ENCODE data around the gene AARS1.
A peak's percentile ranks its signal among the peaks of the same experiment; 100 is the strongest.
"Not testable (repeated sequence)": the region's sequence is repeated elsewhere in the genome, so short reads cannot be mapped to it uniquely, and the experiment has no call there.

Gene AARS1

GRCh38 chr16:70289229-70290094 is at the start of gene AARS1:
TSS of gene AARS1 (minus strand) at chr16:70289506. CDS start at chr16:70282763, 6,743 bp downstream.
- DNase-seq: peak; percentile 91

- no peak for DNase-seq
Measured at GRCh38 chr16:70337814-70338213, 48.5 kb upstream of the AARS1 start.

GRCh38 chr16:70332728-70333127 is 43.4 kb upstream of the AARS1 start:
- not testable (repeated sequence) for DNase-seq

- no peak for DNase-seq
Measured at GRCh38 chr16:70331588-70332358, 42.5 kb upstream of the AARS1 start.

GRCh38 chr16:70331091-70331490 is 41.8 kb upstream of the AARS1 start:
- DNase-seq: no peak

GRCh38 chr16:70324998-70325747 is 35.9 kb upstream of the AARS1 start:
- DNase-seq: no peak

GRCh38 chr16:70320121-70320520 is 30.8 kb upstream of the AARS1 start:
- DNase-seq: no peak

GRCh38 chr16:70307726-70308125 is 18.4 kb upstream of the AARS1 start:
- not testable (repeated sequence) for DNase-seq

- no peak for DNase-seq
Measured at GRCh38 chr16:70306880-70307279, 17.6 kb upstream of the AARS1 start.

- DNase-seq: no peak
Measured at GRCh38 chr16:70304892-70305448, 15.7 kb upstream of the AARS1 start.

GRCh38 chr16:70302745-70303144 is 13.4 kb upstream of the AARS1 start:
- no peak for DNase-seq

- no peak for DNase-seq
Measured at GRCh38 chr16:70301121-70301520, 11.8 kb upstream of the AARS1 start.

GRCh38 chr16:70298988-70299938 is 10.0 kb upstream of the AARS1 start, which contains the start of gene DDX19B:
TSS of gene DDX19B (plus strand) at chr16:70299186. CDS start at chr16:70299298, 112 bp downstream.
- DNase-seq: peak; percentile 2

GRCh38 chr16:70295634-70296033 is 6.3 kb upstream of the AARS1 start:
- DNase-seq: no peak

GRCh38 chr16:70294385-70295025 is 5.2 kb upstream of the AARS1 start:
- DNase-seq: no peak

GRCh38 chr16:70292148-70292547 is 2.8 kb upstream of the AARS1 start:
- DNase-seq: not testable (repeated sequence)

- no peak for DNase-seq
Measured at GRCh38 chr16:70290949-70291519, 1.7 kb upstream of the AARS1 start.

GRCh38 chr16:70287304-70287971 is 1.9 kb downstream of the AARS1 start:
- DNase-seq: not testable (repeated sequence)

GRCh38 chr16:70276392-70276791 is 12.9 kb downstream of the AARS1 start:
- DNase-seq: no peak

GRCh38 chr16:70271696-70272095 is 17.6 kb downstream of the AARS1 start:
- no peak for DNase-seq

Measured in DMS79 (cell line).